ENCODE data around the gene HCST.
A peak's percentile ranks its signal among the peaks of the same experiment; 100 is the strongest.
"Not testable (repeated sequence)": the region's sequence is repeated elsewhere in the genome, so short reads cannot be mapped to it uniquely, and the experiment has no call there.

Gene HCST

DNA sequence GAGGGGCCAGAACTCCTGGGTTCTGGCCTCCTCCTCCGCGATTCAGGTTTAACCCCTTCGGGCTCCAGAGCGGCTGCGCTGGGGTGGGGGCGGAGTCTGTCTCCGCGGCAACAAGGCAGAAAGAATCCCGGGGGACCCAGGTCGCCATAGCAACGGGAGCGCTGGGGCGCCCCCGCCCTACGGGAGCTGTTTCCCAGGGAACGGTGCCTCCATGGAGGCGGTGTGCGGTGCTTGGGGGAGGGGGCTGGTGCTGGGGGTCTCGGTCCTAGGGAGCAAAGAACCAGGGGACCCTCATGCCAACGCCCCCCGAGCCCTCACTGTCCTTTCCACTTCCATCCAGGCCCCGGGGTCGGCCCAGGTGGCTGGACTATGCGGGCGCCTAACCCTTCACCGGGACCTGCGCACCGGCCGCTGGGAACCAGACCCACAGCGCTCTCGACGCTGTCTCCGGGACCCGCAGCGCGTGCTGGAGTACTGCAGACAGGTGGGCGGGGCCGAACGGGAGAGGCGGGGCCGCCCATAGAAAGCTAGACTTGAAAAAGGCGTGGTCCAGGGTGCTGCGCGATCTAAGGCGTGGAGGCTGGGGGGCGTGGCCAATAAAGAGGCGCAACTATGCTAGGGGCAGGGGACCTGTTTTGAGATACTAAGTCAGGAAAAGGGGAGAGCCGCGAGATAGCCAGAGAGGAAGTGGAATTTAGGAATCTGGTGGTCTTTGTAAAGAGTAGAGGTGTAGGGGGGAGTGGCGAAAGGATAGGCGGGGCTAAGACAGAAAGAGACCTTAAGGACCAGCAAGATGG, 32.8 kb upstream of the HCST start:
- TF ChIP-seq CTCF (IDR thresholded peaks at IDR 0.05; ENCODE audit: insufficient read depth, low read depth, low read length, missing control alignments) = no peak
- peak; percentile 91 for DNase-seq (ENCODE audit: low read depth)
- H3K4me3 ChIP-seq (ENCODE audit: low read depth, low read length) = no peak overlapping the region

DNA sequence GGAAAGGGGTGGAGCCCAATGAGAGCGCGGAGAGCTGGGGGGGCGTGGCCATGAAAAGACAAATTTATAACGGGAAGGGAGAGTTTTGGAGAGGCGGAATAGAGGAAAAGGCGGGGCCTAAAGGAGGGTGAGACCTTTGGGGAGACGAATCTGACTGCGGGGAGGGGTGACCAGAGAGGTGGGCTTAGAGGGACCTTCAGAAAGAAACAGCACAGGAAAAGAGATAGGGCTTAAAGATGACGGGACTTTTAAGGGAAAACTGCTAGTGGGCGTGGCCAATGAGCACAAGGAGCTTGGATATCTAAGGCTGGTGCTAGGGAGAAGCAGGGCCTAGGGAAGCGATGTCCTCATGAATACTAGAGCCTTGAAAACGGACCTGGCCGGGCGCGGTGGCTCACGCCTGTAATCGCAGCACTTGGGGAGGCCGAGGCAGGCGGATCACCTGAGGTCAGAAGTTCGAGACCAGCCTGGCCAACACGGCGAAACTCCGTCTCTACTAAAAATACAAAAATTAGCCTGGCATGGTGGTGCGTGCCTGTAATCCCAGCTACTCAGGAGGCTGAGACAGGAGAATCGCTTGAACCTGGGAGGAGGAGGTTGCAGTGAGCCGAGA, 32.1 kb upstream of the HCST start:
- H3K4me3 ChIP-seq (ENCODE audit: low read depth, low read length); DNase-seq (ENCODE audit: low read depth): not testable (repeated sequence)

DNA sequence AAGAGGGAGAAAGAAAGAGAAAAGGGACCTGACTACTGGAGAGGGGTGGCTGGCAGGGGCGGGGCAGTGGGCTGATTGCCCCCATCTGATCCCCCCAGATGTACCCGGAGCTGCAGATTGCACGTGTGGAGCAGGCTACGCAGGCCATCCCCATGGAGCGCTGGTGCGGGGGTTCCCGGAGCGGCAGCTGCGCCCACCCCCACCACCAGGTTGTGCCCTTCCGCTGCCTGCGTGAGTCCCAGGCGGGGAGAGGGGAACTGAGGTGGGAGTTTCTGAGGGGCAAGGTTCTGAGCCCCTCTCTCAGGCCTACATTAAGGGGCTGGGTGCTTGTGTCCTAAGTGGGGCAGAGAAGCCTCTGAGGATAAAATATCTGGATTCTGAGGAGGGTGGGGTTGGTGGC, 31.5 kb upstream of the HCST start:
- DNase-seq (ENCODE audit: low read depth) = no peak
- no peak for TF ChIP-seq CTCF (IDR thresholded peaks at IDR 0.05; ENCODE audit: insufficient read depth, low read depth, low read length, missing control alignments)
- H3K4me3 ChIP-seq (ENCODE audit: low read depth, low read length) = no peak overlapping the region

- TF ChIP-seq CTCF (IDR thresholded peaks at IDR 0.05; ENCODE audit: insufficient read depth, low read depth, low read length, missing control alignments) = no peak
- no peak for DNase-seq (ENCODE audit: low read depth)
- no peak overlapping the region for H3K4me3 ChIP-seq (ENCODE audit: low read depth, low read length)
Measured at GRCh38 chr19:35871611-35872010, 30.7 kb upstream of the HCST start.

GRCh38 chr19:35872180-35872579, 30.1 kb upstream of the HCST start:
- no peak for TF ChIP-seq CTCF (IDR thresholded peaks at IDR 0.05; ENCODE audit: insufficient read depth, low read depth, low read length, missing control alignments)
- no peak for DNase-seq (ENCODE audit: low read depth)
- H3K4me3 ChIP-seq (ENCODE audit: low read depth, low read length) = no peak overlapping the region

DNA sequence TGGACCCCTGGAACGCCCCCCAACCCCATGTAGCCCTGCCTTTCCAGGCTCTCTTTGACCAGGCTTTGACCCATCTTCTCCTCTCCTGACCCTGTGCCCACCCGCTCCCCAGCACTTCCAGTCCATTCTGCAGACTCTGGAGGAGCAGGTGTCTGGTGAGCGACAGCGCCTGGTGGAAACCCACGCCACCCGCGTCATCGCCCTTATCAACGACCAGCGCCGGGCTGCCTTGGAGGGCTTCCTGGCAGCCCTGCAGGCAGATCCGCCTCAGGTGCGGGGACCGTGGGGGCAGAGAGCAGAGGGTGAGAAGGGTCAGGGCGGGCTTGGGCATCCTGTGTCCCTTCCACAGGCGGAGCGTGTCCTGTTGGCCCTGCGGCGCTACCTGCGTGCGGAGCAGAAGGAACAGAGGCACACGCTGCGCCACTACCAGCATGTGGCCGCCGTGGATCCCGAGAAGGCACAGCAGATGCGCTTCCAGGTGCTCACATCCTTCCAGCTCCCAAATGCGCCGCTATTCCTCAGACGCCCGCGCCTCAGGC, 27.9 kb upstream of the HCST start:
- no peak overlapping the region for H3K4me3 ChIP-seq (ENCODE audit: low read depth, low read length)
- DNase-seq (ENCODE audit: low read depth) = no peak
- TF ChIP-seq CTCF (IDR thresholded peaks at IDR 0.05; ENCODE audit: insufficient read depth, low read depth, low read length, missing control alignments) = no peak

GRCh38 chr19:35879068-35879467, 23.3 kb upstream of the HCST start:
- TF ChIP-seq CTCF (IDR thresholded peaks at IDR 0.05; ENCODE audit: insufficient read depth, low read depth, low read length, missing control alignments) = no peak
- no peak for DNase-seq (ENCODE audit: low read depth)
- H3K4me3 ChIP-seq (ENCODE audit: low read depth, low read length) = no peak overlapping the region

Data from GM12865 (cell line).